ENCODE results near the gene ACSBG1.
A peak's percentile ranks its signal among the peaks of the same experiment; 100 is the strongest.

Gene ACSBG1, protein sequence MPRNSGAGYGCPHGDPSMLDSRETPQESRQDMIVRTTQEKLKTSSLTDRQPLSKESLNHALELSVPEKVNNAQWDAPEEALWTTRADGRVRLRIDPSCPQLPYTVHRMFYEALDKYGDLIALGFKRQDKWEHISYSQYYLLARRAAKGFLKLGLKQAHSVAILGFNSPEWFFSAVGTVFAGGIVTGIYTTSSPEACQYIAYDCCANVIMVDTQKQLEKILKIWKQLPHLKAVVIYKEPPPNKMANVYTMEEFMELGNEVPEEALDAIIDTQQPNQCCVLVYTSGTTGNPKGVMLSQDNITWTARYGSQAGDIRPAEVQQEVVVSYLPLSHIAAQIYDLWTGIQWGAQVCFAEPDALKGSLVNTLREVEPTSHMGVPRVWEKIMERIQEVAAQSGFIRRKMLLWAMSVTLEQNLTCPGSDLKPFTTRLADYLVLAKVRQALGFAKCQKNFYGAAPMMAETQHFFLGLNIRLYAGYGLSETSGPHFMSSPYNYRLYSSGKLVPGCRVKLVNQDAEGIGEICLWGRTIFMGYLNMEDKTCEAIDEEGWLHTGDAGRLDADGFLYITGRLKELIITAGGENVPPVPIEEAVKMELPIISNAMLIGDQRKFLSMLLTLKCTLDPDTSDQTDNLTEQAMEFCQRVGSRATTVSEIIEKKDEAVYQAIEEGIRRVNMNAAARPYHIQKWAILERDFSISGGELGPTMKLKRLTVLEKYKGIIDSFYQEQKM

GRCh38 chr15:78234515-78235040 lies at the start of gene ACSBG1:
TSS of gene ACSBG1 (minus strand) at chr15:78234565. CDS start at chr15:78234501, 64 bp downstream.
- no peak for DNase-seq

GRCh38 chr15:78282324-78282723 lies 48.0 kb upstream of the ACSBG1 start:
- DNase-seq = no peak

DNA sequence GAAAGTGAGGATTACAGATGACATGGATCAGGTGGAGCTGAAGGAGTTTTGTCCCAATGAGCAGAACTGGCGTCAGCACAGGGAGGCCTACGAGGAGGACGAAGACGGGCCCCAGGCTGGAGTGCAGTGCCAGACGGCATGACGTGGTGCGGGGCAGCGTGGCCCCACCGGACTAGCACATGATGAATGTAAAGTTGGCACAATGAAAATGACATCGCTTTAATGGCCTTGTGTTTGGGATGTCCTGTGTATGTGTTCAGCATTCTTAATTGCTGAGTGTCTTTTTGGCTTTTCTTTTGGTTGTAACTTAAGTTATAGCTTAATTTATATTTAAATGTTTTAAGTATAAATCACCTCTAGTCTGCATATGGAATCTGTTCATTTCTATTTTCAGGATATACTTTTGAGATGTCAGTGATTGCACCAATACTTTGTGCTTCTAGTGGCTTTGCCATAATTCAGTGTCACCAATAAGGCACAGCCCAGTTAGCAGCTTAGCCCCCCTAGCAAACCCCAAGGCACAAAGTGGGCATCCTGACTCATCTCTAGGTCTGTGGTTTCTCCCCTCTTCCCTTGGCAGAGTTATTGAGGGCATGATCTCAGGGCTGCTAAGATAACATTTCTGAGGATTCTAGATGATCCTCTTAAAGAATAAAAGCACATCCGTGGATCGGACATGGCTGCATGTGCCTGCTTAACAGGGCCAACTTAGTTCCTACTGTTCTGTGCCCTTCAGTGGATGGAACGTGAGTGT lies 46.1 kb upstream of the ACSBG1 start:
- no peak for DNase-seq

DNA sequence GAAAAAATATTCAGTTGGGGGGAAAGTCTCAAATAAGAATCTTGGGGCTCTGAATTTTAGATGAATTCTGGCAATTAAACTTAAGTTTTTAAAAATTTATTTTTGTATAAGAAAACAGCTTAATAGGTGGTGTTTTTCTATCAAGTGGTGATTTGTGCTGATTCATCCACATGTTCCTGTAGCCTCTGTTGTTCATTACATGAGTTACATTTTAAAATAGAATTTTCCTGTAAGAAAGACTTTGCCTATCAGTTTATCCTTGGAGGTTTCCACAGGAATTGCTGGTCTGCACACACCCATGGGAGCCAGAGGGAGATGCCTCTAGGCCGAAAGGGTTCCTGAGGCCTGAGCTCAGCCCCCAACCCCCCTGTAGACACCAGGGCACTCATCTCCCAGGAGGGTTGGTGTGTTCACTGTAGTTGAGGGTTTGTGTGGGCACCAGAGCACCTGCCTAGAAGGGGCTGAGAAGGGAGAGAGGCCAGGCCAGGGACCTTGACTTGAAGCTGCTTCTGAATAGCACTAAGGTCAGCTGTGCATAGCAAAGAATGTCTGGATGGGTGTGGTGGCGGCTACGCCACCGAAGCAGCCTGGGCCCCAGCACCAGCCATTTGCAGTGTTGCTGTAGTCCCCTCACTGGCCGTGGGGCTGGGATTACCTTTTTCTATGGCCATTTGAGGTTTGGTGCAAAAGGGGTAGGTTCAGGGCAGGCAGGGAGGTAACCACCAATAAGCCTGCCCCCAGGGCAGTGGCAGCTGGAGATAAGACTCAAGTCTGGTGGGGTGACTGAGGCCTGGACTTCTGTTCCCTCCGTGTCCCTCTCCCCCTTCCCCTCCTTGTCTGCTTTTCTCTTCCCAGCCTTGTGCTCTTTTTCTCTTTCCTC lies 41.9 kb upstream of the ACSBG1 start:
- no peak for DNase-seq

DNA sequence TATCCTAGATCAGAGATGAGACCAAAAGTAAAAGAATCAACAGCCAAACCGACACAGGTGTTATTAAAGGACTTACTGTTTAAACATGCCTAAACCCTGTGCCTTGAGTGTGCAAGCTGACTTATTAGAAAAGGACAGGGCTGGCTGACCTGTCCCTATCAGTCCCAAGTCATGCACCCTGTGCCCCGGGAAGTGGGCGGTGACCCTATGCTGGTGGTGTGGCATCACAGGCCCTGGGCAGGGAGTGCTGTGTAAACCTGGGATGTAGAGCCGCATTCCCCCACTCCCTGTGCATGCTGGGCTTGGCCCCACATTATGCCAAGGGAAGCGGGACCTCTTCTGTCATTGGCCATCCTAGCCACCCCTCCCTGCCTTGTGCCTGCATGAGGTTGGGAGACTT lies 40.6 kb upstream of the ACSBG1 start:
- no peak for DNase-seq

DNA sequence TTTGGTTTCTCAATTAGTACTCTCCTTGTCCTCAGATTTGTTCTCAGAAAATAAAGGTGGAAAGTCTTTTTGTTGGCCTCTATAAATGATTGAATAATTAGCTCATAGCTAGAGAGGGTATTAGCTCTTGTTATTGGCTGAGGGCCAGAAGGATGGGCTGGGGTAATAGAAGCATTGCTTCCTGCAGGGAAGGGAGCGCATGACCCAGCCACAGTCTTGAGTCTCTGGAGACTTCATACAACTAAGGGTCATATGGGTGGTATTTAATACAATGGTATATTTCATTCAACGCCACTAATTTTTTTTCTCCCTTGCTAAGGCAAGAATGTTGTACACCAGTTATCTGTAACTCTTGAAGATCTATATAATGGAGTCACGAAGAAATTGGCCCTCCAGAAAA lies 38.4 kb upstream of the ACSBG1 start:
- peak; percentile 7 for DNase-seq

DNA sequence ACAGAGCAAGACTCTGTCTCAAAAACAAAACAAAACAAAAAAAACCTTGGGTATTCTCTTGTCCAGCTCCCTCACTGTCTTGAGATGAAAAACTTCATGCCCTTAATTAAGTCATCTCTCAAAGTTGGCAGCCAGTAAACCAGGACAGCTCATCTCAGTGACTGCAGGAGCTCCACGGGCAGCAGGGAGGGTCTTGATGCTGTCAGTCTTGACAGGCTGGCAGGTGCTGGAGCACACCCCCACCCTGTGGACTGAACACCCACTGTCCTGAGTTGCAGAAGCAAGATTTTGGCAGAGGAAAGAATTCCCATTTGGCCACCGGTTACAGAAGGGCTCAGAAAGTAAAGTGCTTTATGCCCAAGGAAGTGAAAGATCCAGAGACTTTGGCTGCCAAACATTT lies 38.0 kb upstream of the ACSBG1 start:
- DNase-seq = no peak

- no peak for DNase-seq
Observed at GRCh38 chr15:78266806-78267205, 32.4 kb upstream of the ACSBG1 start.

DNA sequence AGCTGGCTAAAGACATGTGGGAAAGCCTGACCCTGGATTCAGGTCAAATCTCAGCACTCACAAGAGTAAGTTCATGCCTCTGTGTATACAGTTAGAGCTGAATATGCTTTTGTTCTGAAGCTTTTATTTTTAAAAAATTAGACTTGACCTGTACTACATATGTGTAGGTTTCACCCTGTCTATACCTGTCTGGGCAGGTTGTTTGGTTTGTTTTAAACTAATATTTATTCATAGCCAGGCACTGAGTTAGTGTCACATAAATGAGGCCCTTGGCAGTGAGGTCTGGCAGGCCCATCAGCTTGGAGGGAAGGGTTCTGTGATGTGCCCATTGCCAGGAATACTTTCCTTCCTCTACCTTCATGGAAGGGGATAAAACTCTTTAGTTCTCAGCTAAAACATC lies 31.9 kb upstream of the ACSBG1 start:
- DNase-seq = no peak

DNA sequence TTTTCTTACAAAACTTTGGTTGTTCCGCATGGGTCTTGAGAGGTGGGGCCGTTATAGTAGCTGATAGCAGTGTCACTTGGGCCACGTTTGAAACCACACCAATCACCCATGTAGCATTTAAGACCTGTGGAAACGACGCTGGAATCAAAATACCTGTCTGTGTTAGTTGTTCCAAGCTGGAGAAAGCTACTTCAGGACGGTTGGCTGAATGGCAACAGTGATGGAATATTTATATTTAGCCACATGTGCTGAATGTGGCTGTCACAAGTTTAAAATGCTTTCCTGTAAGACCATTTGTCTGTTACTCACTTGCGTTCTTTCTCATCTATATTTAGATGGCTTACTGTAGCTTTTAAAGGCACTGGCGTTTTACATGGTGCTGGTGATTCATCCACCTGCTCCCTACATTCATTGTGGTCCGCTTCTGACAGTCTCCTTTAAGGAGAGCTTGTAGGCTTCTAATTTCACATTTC lies 31.4 kb upstream of the ACSBG1 start:
- DNase-seq = no peak

- DNase-seq = no peak
Observed at GRCh38 chr15:78265137-78265460, 30.7 kb upstream of the ACSBG1 start.

DNA sequence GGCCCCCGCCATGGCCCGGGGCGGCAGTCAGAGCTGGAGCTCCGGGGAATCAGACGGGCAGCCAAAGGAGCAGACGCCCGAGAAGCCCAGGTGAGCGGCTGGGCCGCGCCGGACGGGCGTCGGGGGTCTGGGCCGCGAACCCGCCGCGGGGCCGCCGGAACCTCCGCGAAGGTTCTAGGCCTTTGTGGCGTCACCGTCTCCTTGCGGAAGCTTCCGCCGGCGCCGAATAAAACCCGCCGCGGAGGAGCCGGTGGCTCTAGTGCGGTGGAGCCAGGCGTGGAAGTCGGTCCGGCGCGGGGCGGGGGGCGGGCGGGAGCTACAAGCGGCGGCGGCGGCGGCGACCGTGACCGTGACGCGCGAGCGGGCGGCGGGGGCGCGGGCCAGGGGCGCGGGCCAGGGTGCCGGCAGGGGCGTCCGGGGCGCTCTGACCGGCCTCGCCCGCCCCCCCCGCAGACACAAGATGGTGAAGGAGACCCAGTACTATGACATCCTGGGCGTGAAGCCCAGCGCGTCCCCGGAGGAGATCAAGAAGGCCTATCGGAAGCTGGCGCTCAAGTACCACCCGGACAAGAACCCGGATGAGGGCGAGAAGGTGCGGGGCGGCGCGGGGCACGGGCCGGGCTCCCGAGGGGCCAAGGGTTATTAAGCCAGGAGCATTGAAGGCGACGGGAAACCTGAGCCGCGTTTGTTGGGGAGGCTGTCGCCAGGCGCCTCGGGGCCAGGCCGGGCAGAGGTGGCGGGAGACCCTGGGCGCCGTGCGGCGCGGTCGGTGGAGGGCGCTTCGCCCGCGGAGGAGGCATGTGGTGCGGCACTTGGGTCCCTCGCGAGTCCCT lies 30.2 kb upstream of the ACSBG1 start, which contains the start of gene DNAJA4:
Gene DNAJA4, plus strand, starts transcription at position 259 of the 833 bp plus-strand sequence. Its CDS starts 202 bp downstream, at position 461.
- DNase-seq = no peak

DNA sequence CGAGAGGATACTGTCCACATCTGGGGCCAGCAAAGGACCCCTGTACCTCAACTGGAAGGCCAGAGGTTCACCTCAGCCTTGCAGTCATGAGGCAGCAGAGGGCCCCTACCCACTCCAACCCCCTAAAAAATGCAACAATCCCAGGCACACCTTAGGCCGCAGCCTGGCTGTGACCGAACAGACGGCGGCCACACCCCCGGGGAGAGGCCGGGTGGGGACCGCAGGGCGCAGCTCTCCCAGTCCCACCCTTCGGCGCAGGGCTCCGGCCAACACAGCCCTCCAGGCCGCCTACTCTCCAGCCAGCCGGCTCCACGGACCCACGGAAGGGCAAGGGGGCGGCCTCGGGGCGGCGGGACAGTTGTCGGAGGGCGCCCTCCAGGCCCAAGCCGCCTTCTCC lies 29.5 kb upstream of the ACSBG1 start:
- no peak for DNase-seq

DNA sequence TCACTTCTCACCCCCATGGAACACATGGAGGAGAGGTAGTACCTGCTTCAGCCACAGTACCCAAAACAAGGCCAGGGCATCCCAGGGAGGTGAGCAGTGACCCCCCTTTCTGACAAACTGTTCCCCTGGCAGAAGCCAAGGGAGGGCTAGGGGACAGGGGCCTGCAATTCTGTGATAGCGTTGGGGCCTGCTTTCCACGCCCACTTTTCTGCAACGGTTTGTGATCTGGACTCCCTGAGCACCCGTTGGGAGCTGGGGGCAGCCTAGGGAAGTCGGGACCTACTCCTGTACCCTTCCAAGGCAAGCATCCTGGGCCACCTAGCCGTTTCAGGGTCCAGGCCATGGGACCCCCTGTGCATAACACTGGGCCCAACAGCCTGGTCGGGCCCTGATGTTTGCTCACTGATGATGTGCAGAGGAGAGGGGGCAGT lies 29.0 kb upstream of the ACSBG1 start:
- no peak for DNase-seq

- no peak for DNase-seq
Observed at GRCh38 chr15:78261062-78261461, 26.7 kb upstream of the ACSBG1 start.

DNA sequence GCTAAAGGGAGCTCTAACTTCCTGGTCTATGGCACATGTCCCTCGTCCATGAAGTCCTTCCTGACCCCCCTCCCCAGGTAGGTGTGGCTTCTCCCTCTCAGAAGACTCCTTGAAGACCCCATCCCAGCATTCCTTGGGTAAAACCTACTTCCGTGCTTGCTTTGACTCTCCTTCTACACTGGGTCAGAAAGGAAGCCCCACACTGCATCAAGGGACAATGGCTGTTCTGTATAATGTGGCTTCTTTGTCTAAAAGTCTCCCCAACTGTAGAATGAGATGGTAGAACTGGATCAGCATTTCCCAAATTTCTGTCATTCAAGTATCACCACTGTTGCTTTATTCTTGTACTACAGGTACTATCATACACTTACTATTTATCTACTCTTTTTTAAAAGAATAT lies 26.1 kb upstream of the ACSBG1 start:
- DNase-seq = no peak

DNA sequence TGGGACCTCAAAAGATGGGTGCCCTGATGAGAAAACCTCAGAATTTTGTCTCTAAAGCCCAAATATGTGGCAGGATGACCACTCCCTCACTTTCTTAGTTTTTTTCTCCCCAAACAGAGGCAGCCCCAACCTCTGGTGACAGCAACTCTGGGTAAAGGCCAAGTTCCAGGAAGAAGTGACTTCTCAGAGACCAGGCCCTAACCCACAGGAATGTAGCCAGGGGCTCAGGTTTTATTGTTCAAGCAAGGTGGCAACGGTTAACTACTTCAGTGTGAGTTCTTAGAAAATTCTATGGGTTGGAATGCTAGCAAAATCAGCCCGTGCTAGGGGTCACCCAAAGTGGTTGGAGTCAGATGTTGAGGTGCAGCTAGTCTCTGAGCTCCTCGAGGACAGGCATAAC lies 24.9 kb upstream of the ACSBG1 start:
- no peak for DNase-seq

- DNase-seq = no peak
Observed at GRCh38 chr15:78257681-78258080, 23.3 kb upstream of the ACSBG1 start.

DNA sequence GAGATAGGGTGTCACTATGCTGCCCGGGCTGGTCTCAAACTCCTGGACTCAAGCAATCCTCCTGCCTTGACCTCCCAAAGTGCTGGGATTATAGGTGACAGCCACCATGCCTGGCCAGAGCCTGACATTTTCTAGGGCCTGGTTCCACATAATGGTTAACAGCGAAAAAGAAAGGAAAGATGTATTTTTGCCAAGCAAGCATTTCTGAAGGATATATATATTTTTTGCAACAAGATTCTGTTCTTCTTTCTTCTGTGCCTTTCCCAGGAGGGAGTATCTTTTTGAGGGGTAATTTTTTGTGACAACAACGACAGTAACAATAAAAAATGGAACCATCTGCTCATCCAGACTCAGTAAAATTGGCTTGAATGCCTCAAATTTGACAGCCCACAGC lies 21.7 kb upstream of the ACSBG1 start:
- DNase-seq = no peak

DNA sequence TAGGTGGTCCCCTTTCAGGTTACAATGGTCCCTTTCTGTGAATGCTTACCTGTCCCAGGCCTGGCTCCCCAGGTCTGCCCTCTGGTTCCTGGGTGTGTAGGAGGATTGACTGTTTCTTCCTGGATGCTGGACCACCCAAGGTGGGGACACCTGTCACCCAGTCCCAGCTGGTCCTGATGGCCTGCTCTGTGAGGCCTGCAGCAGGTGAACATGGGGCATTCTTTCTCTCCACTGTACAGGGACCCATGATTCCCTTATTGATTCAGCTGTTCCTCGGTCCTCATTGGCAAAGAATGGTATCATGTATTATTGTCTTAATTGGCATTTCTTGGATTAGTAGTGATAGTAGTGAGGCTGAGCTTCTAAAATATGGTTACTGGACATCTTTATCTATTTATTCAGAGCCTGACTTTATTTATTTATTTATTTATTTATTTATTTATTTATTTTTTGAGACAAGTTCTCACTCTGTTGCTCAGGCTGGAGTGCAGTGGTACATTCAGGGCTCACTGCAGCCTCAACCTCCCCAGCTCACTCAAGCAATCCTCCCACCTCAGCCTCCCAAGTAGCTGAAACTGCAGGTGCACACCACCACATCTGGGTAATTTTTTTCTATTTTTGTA lies 21.2 kb upstream of the ACSBG1 start:
- DNase-seq = no peak

DNA sequence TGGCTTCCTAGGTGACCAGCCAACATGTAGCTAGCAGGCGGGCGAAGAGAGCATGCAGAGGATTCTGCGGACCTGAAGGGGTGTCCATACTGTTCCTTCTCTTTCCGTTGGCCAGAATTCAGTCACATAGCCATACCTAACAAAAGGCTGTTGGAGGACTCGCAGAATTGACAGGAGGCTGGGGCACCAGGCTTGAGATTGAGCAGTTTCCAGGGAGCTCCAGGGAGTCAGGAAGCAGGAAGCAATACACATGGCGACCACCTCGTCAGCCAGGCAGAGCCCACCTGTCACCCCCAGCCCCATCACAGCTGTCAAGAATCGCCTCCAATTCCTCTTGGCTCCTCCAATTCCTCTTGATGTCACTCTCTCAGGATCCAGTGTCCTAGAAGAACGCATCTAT lies 16.8 kb upstream of the ACSBG1 start:
- DNase-seq = no peak
